HL-60 (cell line): Measurements from ENCODE around the gene CNTNAP2.

Experiments used
- DNase-seq, 2 experiments: peaks; one replicate each; pipeline ENCODE4 v3.0.0-alpha.2; 2010 to 2020; ENCODE audit warnings: low read depth in 1 of 2, low spot score in 1 of 2
- H3K27ac ChIP-seq: fragments of 250-450 bp; sonication (Bioruptor Pico); replicated peaks from 2 replicates; pipeline ENCODE4 v1.5.1; 2020; ENCODE audit warnings: mild to moderate bottlenecking, moderate library complexity
- H3K27me3 ChIP-seq: fragments of 250-450 bp; sonication (Bioruptor Pico); 2 replicates; pipeline ENCODE4 v1.5.1; 2021; ENCODE audit warnings: mild to moderate bottlenecking, moderate library complexity; ENCODE audit not compliant: insufficient read depth, poor library complexity, severe bottlenecking
- H3K4me3 ChIP-seq: replicated peaks from 2 replicates; pipeline ENCODE4 v1.5.1; 2011; ENCODE audit warnings: mild to moderate bottlenecking, control low read depth, low read length; ENCODE audit not compliant: insufficient read depth
- GABPA ChIP-seq: IDR thresholded peaks from 2 replicates; pipeline ENCODE4 v1.6.1; 2012; ENCODE audit warnings: low read depth
- POLR2AphosphoS5 ChIP-seq: IDR thresholded peaks from 2 replicates; pipeline ENCODE4 v1.6.1; 2012; ENCODE audit warnings: low read depth
- SPI1 ChIP-seq: IDR thresholded peaks from 2 replicates; pipeline ENCODE4 v1.6.1; 2012; ENCODE audit warnings: low read depth, mild to moderate bottlenecking, borderline replicate concordance
- TF ChIP-seq, protein P1 (sequence below): IDR thresholded peaks from one replicate; pipeline ENCODE4 v1.5.1; 2011; ENCODE audit warnings: low read length, control low read depth, inconsistent platforms; ENCODE audit not compliant: insufficient read depth
- TF ChIP-seq, protein P2 (sequence below): IDR thresholded peaks from 2 replicates; pipeline ENCODE4 v1.6.1; 2012; ENCODE audit warnings: low read depth; ENCODE audit not compliant: insufficient replicate concordance

Gene CNTNAP2

DNA sequence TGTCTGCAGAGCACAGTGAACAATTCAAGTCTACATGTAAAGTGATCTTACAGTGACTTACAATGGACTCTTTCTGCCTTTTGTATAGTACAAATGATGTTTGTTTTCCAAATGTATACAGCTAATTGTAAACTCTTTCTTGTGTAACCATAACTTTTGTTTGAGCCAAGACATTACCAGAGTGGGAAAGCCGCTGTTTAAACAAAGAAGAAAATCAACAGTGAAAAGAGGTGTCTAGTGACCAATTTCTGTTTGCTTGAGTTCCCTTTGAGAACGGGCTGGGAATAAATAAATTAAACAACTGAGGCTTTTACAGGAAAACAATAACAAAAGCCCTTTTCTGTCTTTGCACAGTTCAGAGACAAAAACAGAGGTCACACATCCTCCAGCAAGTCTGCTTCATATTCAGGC, 1163.4 kb downstream of the CNTNAP2 start:
- DNase-seq, result no peak
- no peak for TF ChIP-seq GABPA
- TF ChIP-seq, protein P1, sequence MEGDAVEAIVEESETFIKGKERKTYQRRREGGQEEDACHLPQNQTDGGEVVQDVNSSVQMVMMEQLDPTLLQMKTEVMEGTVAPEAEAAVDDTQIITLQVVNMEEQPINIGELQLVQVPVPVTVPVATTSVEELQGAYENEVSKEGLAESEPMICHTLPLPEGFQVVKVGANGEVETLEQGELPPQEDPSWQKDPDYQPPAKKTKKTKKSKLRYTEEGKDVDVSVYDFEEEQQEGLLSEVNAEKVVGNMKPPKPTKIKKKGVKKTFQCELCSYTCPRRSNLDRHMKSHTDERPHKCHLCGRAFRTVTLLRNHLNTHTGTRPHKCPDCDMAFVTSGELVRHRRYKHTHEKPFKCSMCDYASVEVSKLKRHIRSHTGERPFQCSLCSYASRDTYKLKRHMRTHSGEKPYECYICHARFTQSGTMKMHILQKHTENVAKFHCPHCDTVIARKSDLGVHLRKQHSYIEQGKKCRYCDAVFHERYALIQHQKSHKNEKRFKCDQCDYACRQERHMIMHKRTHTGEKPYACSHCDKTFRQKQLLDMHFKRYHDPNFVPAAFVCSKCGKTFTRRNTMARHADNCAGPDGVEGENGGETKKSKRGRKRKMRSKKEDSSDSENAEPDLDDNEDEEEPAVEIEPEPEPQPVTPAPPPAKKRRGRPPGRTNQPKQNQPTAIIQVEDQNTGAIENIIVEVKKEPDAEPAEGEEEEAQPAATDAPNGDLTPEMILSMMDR, result no peak
- no peak for TF ChIP-seq SPI1
- TF ChIP-seq, protein P2, sequence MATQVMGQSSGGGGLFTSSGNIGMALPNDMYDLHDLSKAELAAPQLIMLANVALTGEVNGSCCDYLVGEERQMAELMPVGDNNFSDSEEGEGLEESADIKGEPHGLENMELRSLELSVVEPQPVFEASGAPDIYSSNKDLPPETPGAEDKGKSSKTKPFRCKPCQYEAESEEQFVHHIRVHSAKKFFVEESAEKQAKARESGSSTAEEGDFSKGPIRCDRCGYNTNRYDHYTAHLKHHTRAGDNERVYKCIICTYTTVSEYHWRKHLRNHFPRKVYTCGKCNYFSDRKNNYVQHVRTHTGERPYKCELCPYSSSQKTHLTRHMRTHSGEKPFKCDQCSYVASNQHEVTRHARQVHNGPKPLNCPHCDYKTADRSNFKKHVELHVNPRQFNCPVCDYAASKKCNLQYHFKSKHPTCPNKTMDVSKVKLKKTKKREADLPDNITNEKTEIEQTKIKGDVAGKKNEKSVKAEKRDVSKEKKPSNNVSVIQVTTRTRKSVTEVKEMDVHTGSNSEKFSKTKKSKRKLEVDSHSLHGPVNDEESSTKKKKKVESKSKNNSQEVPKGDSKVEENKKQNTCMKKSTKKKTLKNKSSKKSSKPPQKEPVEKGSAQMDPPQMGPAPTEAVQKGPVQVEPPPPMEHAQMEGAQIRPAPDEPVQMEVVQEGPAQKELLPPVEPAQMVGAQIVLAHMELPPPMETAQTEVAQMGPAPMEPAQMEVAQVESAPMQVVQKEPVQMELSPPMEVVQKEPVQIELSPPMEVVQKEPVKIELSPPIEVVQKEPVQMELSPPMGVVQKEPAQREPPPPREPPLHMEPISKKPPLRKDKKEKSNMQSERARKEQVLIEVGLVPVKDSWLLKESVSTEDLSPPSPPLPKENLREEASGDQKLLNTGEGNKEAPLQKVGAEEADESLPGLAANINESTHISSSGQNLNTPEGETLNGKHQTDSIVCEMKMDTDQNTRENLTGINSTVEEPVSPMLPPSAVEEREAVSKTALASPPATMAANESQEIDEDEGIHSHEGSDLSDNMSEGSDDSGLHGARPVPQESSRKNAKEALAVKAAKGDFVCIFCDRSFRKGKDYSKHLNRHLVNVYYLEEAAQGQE, result no peak
- no peak for TF ChIP-seq POLR2AphosphoS5
- no peaks in the 10 kb centered on the region for H3K27me3 ChIP-seq
- H3K4me3 ChIP-seq, result no peak overlapping the region
- no peak overlapping the region for H3K27ac ChIP-seq

DNA sequence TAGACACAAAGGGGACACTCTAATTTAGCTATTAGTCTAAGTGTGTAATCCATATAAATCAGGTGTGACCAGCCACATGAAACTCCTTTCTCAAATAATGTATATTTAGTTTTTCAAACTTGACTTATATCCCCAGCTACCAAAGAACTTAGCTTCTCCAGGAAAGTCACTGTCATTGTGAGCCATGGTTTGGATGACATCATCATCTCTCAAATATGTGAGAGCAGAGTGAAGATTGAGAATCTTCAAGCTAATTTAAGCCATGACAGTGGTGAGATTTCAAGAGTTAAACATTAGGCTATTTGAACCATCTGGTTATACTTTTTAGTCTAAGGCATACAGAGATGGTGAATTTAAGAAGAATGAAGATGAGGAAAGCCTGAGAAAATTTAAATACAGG, 1165.6 kb downstream of the CNTNAP2 start:
- no peak overlapping the region for H3K4me3 ChIP-seq
- no peaks in the 10 kb centered on the region for H3K27me3 ChIP-seq
- DNase-seq, result no peak
- TF ChIP-seq POLR2AphosphoS5, result no peak
- no peak for TF ChIP-seq GABPA
- TF ChIP-seq SPI1, result no peak
- H3K27ac ChIP-seq, result no peak overlapping the region

DNA sequence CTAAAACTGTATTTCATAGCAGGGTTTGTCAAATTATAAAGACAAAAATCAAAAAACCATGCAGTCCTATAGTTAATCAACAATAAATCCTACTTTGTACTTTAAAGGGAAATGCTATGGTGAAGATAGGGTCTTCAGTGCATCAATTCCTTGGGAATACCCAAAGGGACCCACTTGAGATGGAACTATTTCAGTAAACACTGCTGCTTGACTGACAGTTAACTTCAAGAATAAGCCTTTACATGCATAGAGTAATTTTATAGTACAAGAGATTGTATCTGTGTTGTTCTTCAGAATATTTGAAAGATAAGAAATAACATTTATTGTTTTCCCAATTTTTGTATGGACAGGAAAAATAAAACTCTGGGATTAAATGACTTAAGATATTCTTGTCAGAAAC, 1179.6 kb downstream of the CNTNAP2 start:
- no peak for DNase-seq
- H3K27me3 ChIP-seq, result no peaks in the 10 kb centered on the region
- TF ChIP-seq POLR2AphosphoS5 (no peak), SPI1 (no peak), GABPA (no peak)
- TF ChIP-seq, protein P2, result no peak
- TF ChIP-seq, protein P1, result no peak
- H3K27ac ChIP-seq, result no peak overlapping the region
- no peak overlapping the region for H3K4me3 ChIP-seq

DNA sequence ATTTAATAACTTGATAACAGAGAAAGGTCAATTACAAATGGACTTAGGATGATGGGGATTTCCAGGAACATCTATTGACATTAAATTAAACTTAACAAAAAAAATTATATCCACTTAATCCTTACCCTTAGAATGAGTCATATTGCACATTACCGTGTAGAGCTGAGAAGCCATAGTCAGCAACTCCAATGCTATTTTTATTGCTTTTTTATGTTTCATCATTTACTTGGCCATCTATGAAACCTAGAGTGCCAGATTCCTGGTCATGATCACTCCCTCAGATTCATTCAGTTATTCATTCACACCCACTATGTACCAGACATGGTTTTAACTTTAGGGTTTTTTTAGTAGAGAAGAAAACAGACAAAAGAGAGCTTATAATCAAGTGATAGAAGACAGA, 1180.4 kb downstream of the CNTNAP2 start:
- no peak for DNase-seq
- H3K27ac ChIP-seq, result no peak overlapping the region
- H3K4me3 ChIP-seq, result no peak overlapping the region
- H3K27me3 ChIP-seq, result no peaks in the 10 kb centered on the region
- no peak for TF ChIP-seq POLR2AphosphoS5
- TF ChIP-seq, protein P2, result no peak
- TF ChIP-seq, protein P1, result no peak
- no peak for TF ChIP-seq SPI1
- TF ChIP-seq GABPA, result no peak
